Tibial nerve (tissue), 4 donors: ENCODE results near the gene MSRB3. TPM values are rescaled to one million over a fixed set of nuclear protein-coding genes. Genes with fewer than 3 reads are reported as not detected.

ENCODE experiments used
- DNase-seq, 2 donors: peaks; one replicate each; pipeline ENCODE4 v3.0.0-alpha.2; 2019; ENCODE audit warnings: low spot score in 2 of 2
- H3K27ac ChIP-seq, 4 donors: fragments of 200-600 bp; sonication (generic) in 3 of 4; one replicate each; pipeline ENCODE4 v1.5.1; 2017 to 2019; ENCODE audit warnings: mild to moderate bottlenecking in 1 of 4
- H3K27me3 ChIP-seq, 2 donors: fragments of 200-600 bp; sonication (generic) in 1 of 2; one replicate each; pipeline versions ENCODE4 v1.5.1 to v1.6.0; 2017 to 2019
- H3K36me3 ChIP-seq, 3 donors: fragments of 200-600 bp; sonication (generic); one replicate each; pipeline ENCODE4 v1.5.1; 2018 to 2019
- H3K4me1 ChIP-seq, 4 donors: fragments of 200-600 bp; sonication (generic) in 3 of 4; one replicate each; pipeline ENCODE4 v1.5.1; 2017 to 2019
- H3K4me3 ChIP-seq, 4 donors: fragments of 200-600 bp; sonication (generic) in 3 of 4; one replicate each; pipeline ENCODE4 v1.5.1; 2017 to 2019; ENCODE audit warnings: mild to moderate bottlenecking in 1 of 4, moderate library complexity in 1 of 4
- H3K9me3 ChIP-seq, 4 donors: fragments of 200-600 bp; sonication (generic) in 3 of 4; one replicate each; pipeline ENCODE4 v1.5.1; 2017 to 2019
- CTCF ChIP-seq, 5 experiments: fragments of 200-600 bp in 3 of 5; fragments of 450-650 bp in 2 of 5; sonication (generic) in 3 of 5; IDR thresholded peaks; one replicate each; pipeline ENCODE4 v1.5.1; 2016 to 2019; ENCODE audit warnings: antibody characterized with exemption in 5 of 5, mild to moderate bottlenecking in 3 of 5, moderate library complexity in 2 of 5
- EP300 ChIP-seq, 2 donors: sonication (generic); formaldehyde crosslinking; IDR thresholded peaks; one replicate each; pipeline ENCODE4 v1.6.1; 2017; ENCODE audit warnings: antibody characterized with exemption in 2 of 2, mild to moderate bottlenecking in 1 of 2
- POLR2A ChIP-seq, 2 donors: fragments of 450-650 bp; IDR thresholded peaks; one replicate each; pipeline ENCODE4 v1.6.1; 2017; ENCODE audit warnings: antibody characterized with exemption in 2 of 2, mild to moderate bottlenecking in 2 of 2, moderate library complexity in 2 of 2
- WGBS, 2 donors: methylation state at CpG; one replicate each; pipeline ENCODE4 v1.1.5; 2018; 5-methylcytosine and 5-hydroxymethylcytosine counted together
- total RNA-seq, 4 donors: library from RNA; depleted of rRNA; stranded (reverse); fragments of >200 nt; gene quantifications; one replicate each; pipeline ENCODE4 v1.1.0, GENCODE V29; 2016

MSRB3 gene
- total RNA-seq, 4 donors from 2014 or later: 42.0 to 64.0 (median 47.9) TPM

- WGBS, 2 donors: 68 to 75% methylated on average over 3 of the region's 3 CpGs
- peaks cover 0 to 10% (median 0%) of the 10 kb centered on the region in 4 donors for H3K4me1 ChIP-seq
- peaks cover 0 to 5% (median 0%) of the 10 kb centered on the region in 3 donors for H3K36me3 ChIP-seq
- peaks cover 0 to 17% (median 2%) of the 10 kb centered on the region in 4 donors for H3K9me3 ChIP-seq
- H3K27ac ChIP-seq: no peak overlapping the region
- TF ChIP-seq CTCF (IDR thresholded peaks at IDR 0.05): no peak
- no peak for TF ChIP-seq EP300 (IDR thresholded peaks at IDR 0.05)
- TF ChIP-seq POLR2A (IDR thresholded peaks at IDR 0.05): no peak
- H3K4me3 ChIP-seq: no peak overlapping the region
- DNase-seq: no peak
- no peaks in the 10 kb centered on the region for H3K27me3 ChIP-seq
These were observed 152.3 kb downstream of the MSRB3 start for GRCh38 chr12:65430571-65431306.

GRCh38 chr12:65432114-65432513 is 153.6 kb downstream of the MSRB3 start:
- peaks cover 0 to 4% (median 0%) of the 10 kb centered on the region in 4 donors for H3K9me3 ChIP-seq
- DNase-seq: no peak
- H3K36me3 ChIP-seq: no peaks in the 10 kb centered on the region
- H3K27me3 ChIP-seq: no peaks in the 10 kb centered on the region
- no peak for TF ChIP-seq EP300 (IDR thresholded peaks at IDR 0.05)
- no peak for TF ChIP-seq CTCF (IDR thresholded peaks at IDR 0.05)
- peaks cover 0 to 10% (median 0%) of the 10 kb centered on the region in 4 donors for H3K4me1 ChIP-seq
- no peak overlapping the region for H3K4me3 ChIP-seq
- H3K27ac ChIP-seq: no peak overlapping the region

- 0 to 53% methylated on average over 1 of the region's 1 CpG for WGBS, 2 donors
- H3K27ac ChIP-seq: no peak overlapping the region
- H3K36me3 ChIP-seq: no peaks in the 10 kb centered on the region
- TF ChIP-seq EP300 (IDR thresholded peaks at IDR 0.05) (no peak), CTCF (IDR thresholded peaks at IDR 0.05) (no peak), POLR2A (IDR thresholded peaks at IDR 0.05) (no peak)
- no peak for DNase-seq
- no peaks in the 10 kb centered on the region for H3K9me3 ChIP-seq
- peaks cover 0 to 10% (median 0%) of the 10 kb centered on the region in 4 donors for H3K4me1 ChIP-seq
- no peak overlapping the region for H3K4me3 ChIP-seq
- no peaks in the 10 kb centered on the region for H3K27me3 ChIP-seq
These were observed 154.2 kb downstream of the MSRB3 start for GRCh38 chr12:65432651-65433050.

- Histone ChIP-seq H3K27ac (no peak overlapping the region), H3K9me3 (no peaks in the 10 kb centered on the region), H3K27me3 (no peaks in the 10 kb centered on the region), H3K4me1 (peaks cover 0 to 10% (median 0%) of the 10 kb centered on the region in 4 donors), H3K36me3 (no peaks in the 10 kb centered on the region), H3K4me3 (no peak overlapping the region)
- no peak for TF ChIP-seq CTCF (IDR thresholded peaks at IDR 0.05)
- no peak for TF ChIP-seq EP300 (IDR thresholded peaks at IDR 0.05)
- no peak for TF ChIP-seq POLR2A (IDR thresholded peaks at IDR 0.05)
- 84 to 89% methylated on average over 3 of the region's 3 CpGs for WGBS, 2 donors
- DNase-seq: no peak
These were observed 156.3 kb downstream of the MSRB3 start for GRCh38 chr12:65434737-65435136.

- H3K36me3 ChIP-seq: no peaks in the 10 kb centered on the region
- TF ChIP-seq POLR2A (IDR thresholded peaks at IDR 0.05) (no peak), CTCF (IDR thresholded peaks at IDR 0.05) (no peak), EP300 (IDR thresholded peaks at IDR 0.05) (no peak)
- H3K27ac ChIP-seq: no peak overlapping the region
- no peaks in the 10 kb centered on the region for H3K27me3 ChIP-seq
- WGBS, 2 donors: 60 to 68% methylated on average over 2 of the region's 2 CpGs
- H3K9me3 ChIP-seq: no peaks in the 10 kb centered on the region
- H3K4me3 ChIP-seq: no peak overlapping the region
- no peaks in the 10 kb centered on the region for H3K4me1 ChIP-seq
- no peak for DNase-seq
These were observed 164.6 kb downstream of the MSRB3 start for GRCh38 chr12:65443038-65443437.
